Ishikawa (cell line): Measurements from ENCODE around the gene SLC38A9.

Source experiments
- CEBPB ChIP-seq: IDR thresholded peaks from 2 replicates; pipeline ENCODE4 v1.6.1; 2012
- EP300 ChIP-seq: IDR thresholded peaks from 2 replicates; pipeline ENCODE4 v1.6.1; 2012; ENCODE audit warnings: borderline replicate concordance
- FOXM1 ChIP-seq: IDR thresholded peaks from 2 replicates; pipeline ENCODE4 v1.6.1; 2012; ENCODE audit warnings: low read depth, borderline replicate concordance
- RAD21 ChIP-seq: IDR thresholded peaks from 2 replicates; pipeline ENCODE4 v1.6.1; 2012; ENCODE audit warnings: low read depth
- REST ChIP-seq: IDR thresholded peaks from 2 replicates; pipeline ENCODE4 v1.6.1; 2012; ENCODE audit warnings: low read depth, mild to moderate bottlenecking
- TAF1 ChIP-seq: IDR thresholded peaks from 2 replicates; pipeline ENCODE4 v1.6.1; 2012; ENCODE audit warnings: low read depth, mild to moderate bottlenecking
- ZBTB7A ChIP-seq: IDR thresholded peaks from 2 replicates; pipeline ENCODE4 v1.6.1; 2012; ENCODE audit warnings: low read depth
- TF ChIP-seq, protein P1 (sequence below): IDR thresholded peaks from 2 replicates; pipeline ENCODE4 v1.6.1; 2012

DNA sequence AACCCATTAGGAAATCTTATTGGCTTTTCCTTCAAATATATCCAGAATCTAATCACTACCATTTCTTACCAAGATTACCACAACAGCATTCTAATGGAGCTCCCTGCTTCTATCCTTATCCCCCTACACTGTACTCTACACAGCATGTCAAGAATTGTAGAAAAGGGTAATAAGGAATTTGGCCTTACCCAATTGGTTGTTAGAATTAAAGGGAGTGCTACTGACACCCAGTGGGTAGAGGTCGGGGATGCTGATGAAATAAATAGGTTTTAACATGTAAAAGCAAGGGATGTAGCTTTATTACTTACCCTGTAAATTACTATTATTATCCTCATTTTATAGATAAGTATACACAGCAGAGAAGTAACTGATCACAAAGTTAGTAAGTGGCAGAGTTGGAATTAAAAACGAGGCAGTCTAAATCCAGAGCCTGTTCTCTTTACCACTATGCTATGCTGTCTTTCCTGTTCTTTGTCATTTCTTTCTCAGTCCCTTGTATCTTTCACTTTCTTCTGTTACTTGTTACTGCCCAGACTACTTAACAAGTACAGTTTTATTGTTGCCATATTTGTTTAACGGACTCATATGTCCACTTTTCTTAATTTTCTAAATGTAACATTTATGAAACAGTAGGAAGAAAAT is 10.5 kb downstream of the SLC38A9 start:
- TF ChIP-seq REST (no peak), TAF1 (no peak), EP300 (no peak), RAD21 (no peak), ZBTB7A (no peak), CEBPB (no peak), FOXM1 (no peak)
- TF ChIP-seq, protein P1, sequence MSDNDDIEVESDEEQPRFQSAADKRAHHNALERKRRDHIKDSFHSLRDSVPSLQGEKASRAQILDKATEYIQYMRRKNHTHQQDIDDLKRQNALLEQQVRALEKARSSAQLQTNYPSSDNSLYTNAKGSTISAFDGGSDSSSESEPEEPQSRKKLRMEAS = no peak
